Measurements from ENCODE around the gene SYT7.

DNA sequence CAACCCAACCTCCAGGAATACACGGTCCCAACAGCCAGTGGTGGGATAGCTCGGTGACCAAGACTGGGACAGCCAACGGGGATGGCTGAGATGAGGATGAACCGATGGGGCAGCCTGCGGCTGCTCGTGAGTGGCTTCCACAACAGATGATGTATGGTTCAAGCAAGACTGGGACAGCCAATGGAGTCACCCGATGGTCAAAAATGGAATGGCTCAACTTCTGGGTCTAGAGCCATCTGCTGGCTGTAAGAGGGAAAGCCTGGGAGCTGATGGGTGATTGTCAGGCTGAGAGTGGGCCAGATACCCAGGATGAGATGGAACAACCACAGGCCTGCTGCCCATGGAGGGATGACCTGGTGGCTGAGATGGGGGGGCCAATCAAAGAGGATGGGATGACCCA, 35.5 kb downstream of the SYT7 start:
- TF ChIP-seq, protein P1, sequence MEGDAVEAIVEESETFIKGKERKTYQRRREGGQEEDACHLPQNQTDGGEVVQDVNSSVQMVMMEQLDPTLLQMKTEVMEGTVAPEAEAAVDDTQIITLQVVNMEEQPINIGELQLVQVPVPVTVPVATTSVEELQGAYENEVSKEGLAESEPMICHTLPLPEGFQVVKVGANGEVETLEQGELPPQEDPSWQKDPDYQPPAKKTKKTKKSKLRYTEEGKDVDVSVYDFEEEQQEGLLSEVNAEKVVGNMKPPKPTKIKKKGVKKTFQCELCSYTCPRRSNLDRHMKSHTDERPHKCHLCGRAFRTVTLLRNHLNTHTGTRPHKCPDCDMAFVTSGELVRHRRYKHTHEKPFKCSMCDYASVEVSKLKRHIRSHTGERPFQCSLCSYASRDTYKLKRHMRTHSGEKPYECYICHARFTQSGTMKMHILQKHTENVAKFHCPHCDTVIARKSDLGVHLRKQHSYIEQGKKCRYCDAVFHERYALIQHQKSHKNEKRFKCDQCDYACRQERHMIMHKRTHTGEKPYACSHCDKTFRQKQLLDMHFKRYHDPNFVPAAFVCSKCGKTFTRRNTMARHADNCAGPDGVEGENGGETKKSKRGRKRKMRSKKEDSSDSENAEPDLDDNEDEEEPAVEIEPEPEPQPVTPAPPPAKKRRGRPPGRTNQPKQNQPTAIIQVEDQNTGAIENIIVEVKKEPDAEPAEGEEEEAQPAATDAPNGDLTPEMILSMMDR (IDR thresholded peaks at IDR 0.05): no peak
- no peak for TF ChIP-seq POLR2A (IDR thresholded peaks at IDR 0.05; ENCODE audit: low read depth)
- no peak for TF ChIP-seq POLR2AphosphoS5 (IDR thresholded peaks at IDR 0.05)

Measured in esophagus muscularis mucosa (tissue), 3 donors.